Neural cell (in vitro differentiated cells): ENCODE results near the gene AP3D1. TPM values are rescaled to one million over a fixed set of nuclear protein-coding genes. Genes with fewer than 3 reads are reported as not detected.

Experiments
- H2AFZ ChIP-seq: fragments of 200-600, 300-800 bp; sonication (generic), shearing (Covaris generic); 2 replicates; pipeline ENCODE4 v1.6.0; 2014; ENCODE audit warnings: low read depth, mild to moderate bottlenecking, antibody characterized with exemption, low read length, moderate library complexity
- H3F3A ChIP-seq: fragments of 200-600 bp; shearing (Covaris generic); 2 replicates; pipeline ENCODE4 v1.6.1; 2016; ENCODE audit warnings: mild to moderate bottlenecking, moderate library complexity, mixed read lengths, antibody characterized with exemption, low read length; ENCODE audit not compliant: insufficient read depth, poor library complexity, severe bottlenecking
- H3K27ac ChIP-seq: fragments of 200-600, 300-800 bp; sonication (generic), shearing (Covaris generic); 2 replicates; pipeline ENCODE4 v1.5.1; 2014; ENCODE audit warnings: mild to moderate bottlenecking, low read length, moderate library complexity
- H3K27me3 ChIP-seq: fragments of 300-800, 200-600 bp; sonication (generic), shearing (Covaris generic); 2 replicates; pipeline ENCODE4 v1.6.0; 2014; ENCODE audit warnings: mild to moderate bottlenecking, low read depth, low read length, moderate library complexity; ENCODE audit not compliant: insufficient read depth
- H3K36me3 ChIP-seq: fragments of 300-800, 200-600 bp; sonication (generic), shearing (Covaris generic); 2 replicates; pipeline ENCODE4 v1.5.1; 2014; ENCODE audit warnings: mild to moderate bottlenecking, antibody characterized with exemption, low read length, moderate library complexity; ENCODE audit not compliant: insufficient read depth
- H3K4me2 ChIP-seq: fragments of 300-800, 200-600 bp; sonication (generic), shearing (Covaris generic); 2 replicates; pipeline ENCODE4 v1.6.0; 2014; ENCODE audit warnings: mild to moderate bottlenecking, low read length
- H3K4me3 ChIP-seq: fragments of 300-800, 200-600 bp; sonication (generic), shearing (Covaris generic); 2 replicates; pipeline ENCODE4 v1.5.1; 2014; ENCODE audit warnings: mild to moderate bottlenecking, low read length, moderate library complexity
- H3K79me2 ChIP-seq: fragments of 200-600 bp; shearing (Covaris generic); replicated peaks from 2 replicates; pipeline ENCODE4 v1.6.0; 2014; ENCODE audit warnings: mild to moderate bottlenecking, low read length, moderate library complexity; ENCODE audit not compliant: insufficient read depth
- H3K9ac ChIP-seq: fragments of 300-800, 200-600 bp; sonication (generic), shearing (Covaris generic); 2 replicates; pipeline ENCODE4 v1.6.1; 2016; ENCODE audit warnings: mild to moderate bottlenecking, low read length, mixed read lengths
- H3K9me2 ChIP-seq: fragments of 200-600 bp; shearing (Covaris generic); 2 replicates; pipeline ENCODE4 v1.6.1; 2016; ENCODE audit warnings: mild to moderate bottlenecking, low read length, mixed read lengths; ENCODE audit not compliant: insufficient read depth
- H3K9me3 ChIP-seq: fragments of 200-600, 300-800 bp; sonication (generic), shearing (Covaris generic); 2 replicates; pipeline ENCODE4 v1.6.1; 2016; ENCODE audit warnings: mild to moderate bottlenecking, mixed run types, low read length, moderate library complexity, mixed read lengths
- H4K20me1 ChIP-seq: fragments of 200-600 bp; shearing (Covaris generic); 2 replicates; pipeline ENCODE4 v1.6.1; 2016; ENCODE audit warnings: mild to moderate bottlenecking, mixed run types; ENCODE audit not compliant: insufficient read depth
- CTCF ChIP-seq: fragments of 450-650 bp; IDR thresholded peaks from 2 replicates; pipeline ENCODE4 v1.5.1; 2014; ENCODE audit warnings: antibody characterized with exemption, mild to moderate bottlenecking, moderate library complexity; ENCODE audit not compliant: poor library complexity, severe bottlenecking
- EP300 ChIP-seq: fragments of 450-650 bp; conservative IDR thresholded peaks from 2 replicates; pipeline ENCODE4 v1.6.1; 2014; ENCODE audit warnings: antibody characterized with exemption, mild to moderate bottlenecking, moderate library complexity; ENCODE audit not compliant: poor library complexity, severe bottlenecking
- EZH2 ChIP-seq: fragments of 200-600, 300-800 bp; shearing (Covaris generic), sonication (generic); IDR thresholded peaks from 2 replicates; pipeline ENCODE4 v1.6.1; 2014; ENCODE audit warnings: antibody characterized with exemption, low read length, borderline replicate concordance, mild to moderate bottlenecking; ENCODE audit not compliant: insufficient read depth, poor library complexity, severe bottlenecking
- MXI1 ChIP-seq: fragments of 450-650 bp; conservative IDR thresholded peaks from 2 replicates; pipeline ENCODE4 v1.6.1; 2014; ENCODE audit warnings: antibody characterized with exemption, mild to moderate bottlenecking; ENCODE audit not compliant: poor library complexity, severe bottlenecking
- POLR2AphosphoS5 ChIP-seq: IDR thresholded peaks from 2 replicates; pipeline ENCODE4 v1.6.1; 2012
- RAD21 ChIP-seq: fragments of 450-650 bp; conservative IDR thresholded peaks from 2 replicates; pipeline ENCODE4 v1.6.1; 2014; ENCODE audit warnings: antibody characterized with exemption, mild to moderate bottlenecking, moderate library complexity
- REST ChIP-seq: IDR thresholded peaks from 2 replicates; pipeline ENCODE4 v1.6.1; 2012; ENCODE audit warnings: borderline replicate concordance
- SMC3 ChIP-seq: fragments of 450-650 bp; conservative IDR thresholded peaks from 2 replicates; pipeline ENCODE4 v1.6.1; 2014; ENCODE audit warnings: antibody characterized with exemption, mild to moderate bottlenecking, moderate library complexity; ENCODE audit not compliant: poor library complexity
- TAF1 ChIP-seq: IDR thresholded peaks from 2 replicates; pipeline ENCODE4 v1.6.1; 2012; ENCODE audit warnings: low read depth
- polyA plus RNA-seq: library from polyadenylated mRNA; depleted of rRNA; stranded (reverse); fragments of >200 nt; gene quantifications from 2 replicates; pipeline ENCODE4 v1.2.3, GENCODE V29; 2014

Gene AP3D1
- polyA plus RNA-seq, 1 donor from 2014 or later: 60.7 TPM

- Histone ChIP-seq H3K9ac (no peak overlapping the region), H4K20me1 (no peaks in the 10 kb centered on the region), H3K79me2 (peaks cover 7% of the 10 kb centered on the region), H3K27ac (no peak overlapping the region), H3K4me3 (no peak overlapping the region), H3K36me3 (no peaks in the 10 kb centered on the region), H3K27me3 (no peaks in the 10 kb centered on the region), H3K4me2 (no peak overlapping the region), H3K9me3 (no peaks in the 10 kb centered on the region), H2AFZ (no peak overlapping the region), H3F3A (no peaks in the 10 kb centered on the region), H3K9me2 (no peaks in the 10 kb centered on the region)
- TF ChIP-seq POLR2AphosphoS5: no peak
- no peak for TF ChIP-seq TAF1
- no peak for TF ChIP-seq MXI1
- TF ChIP-seq REST: no peak
- TF ChIP-seq EP300: no peak
- TF ChIP-seq SMC3: no peak
- TF ChIP-seq CTCF: no peak
- no peak for TF ChIP-seq EZH2
- no peak for TF ChIP-seq RAD21
Observed at GRCh38 chr19:2103045-2103707, 48.2 kb downstream of the AP3D1 start.

- Histone ChIP-seq H3K36me3 (no peaks in the 10 kb centered on the region), H2AFZ (no peak overlapping the region), H3K27me3 (no peaks in the 10 kb centered on the region), H3K4me2 (no peak overlapping the region), H3K4me3 (no peak overlapping the region), H3K27ac (no peak overlapping the region), H3K9ac (no peak overlapping the region), H3F3A (no peaks in the 10 kb centered on the region), H3K79me2 (peaks cover 7% of the 10 kb centered on the region), H3K9me2 (no peaks in the 10 kb centered on the region), H3K9me3 (no peaks in the 10 kb centered on the region), H4K20me1 (no peaks in the 10 kb centered on the region)
- no peak for TF ChIP-seq SMC3
- no peak for TF ChIP-seq EP300
- TF ChIP-seq EZH2: no peak
- no peak for TF ChIP-seq REST
- TF ChIP-seq MXI1: no peak
- no peak for TF ChIP-seq CTCF
- no peak for TF ChIP-seq TAF1
- TF ChIP-seq POLR2AphosphoS5: no peak
- TF ChIP-seq RAD21: no peak
Observed at GRCh38 chr19:2101417-2102335, 49.7 kb downstream of the AP3D1 start.
